ENCODE data around the gene IFITM2. TPM values are rescaled to one million over a fixed set of nuclear protein-coding genes. Genes with fewer than 3 reads are reported as not detected.

The IFITM2 gene
- total and polyA plus RNA-seq, 2 experiments from 2014 or later = 104 to 1,025 TPM

- Histone ChIP-seq H3K27me3 (replicated peaks; ENCODE audit: insufficient read depth) (no peaks in the 10 kb centered on the region), H3K4me3 (no peak overlapping the region), H3K9me2 (ENCODE audit: insufficient read depth) (no peaks in the 10 kb centered on the region), H4K20me1 (ENCODE audit: insufficient read depth) (no peaks in the 10 kb centered on the region), H3F3A (ENCODE audit: insufficient read depth) (no peaks in the 10 kb centered on the region), H3K27ac (no peak overlapping the region), H3K4me2 (ENCODE audit: unreplicated experiment) (no peak overlapping the region), H3K9me3 (ENCODE audit: low read depth) (no peaks in the 10 kb centered on the region), H3K9ac (no peak overlapping the region), H2AFZ (no peak overlapping the region), H3K36me3 (ENCODE audit: low read depth) (no peaks in the 10 kb centered on the region), H3K4me1 (ENCODE audit: insufficient read depth) (no peaks in the 10 kb centered on the region), H3K79me2 (ENCODE audit: insufficient read depth) (no peaks in the 10 kb centered on the region)
- in situ Hi-C loops (cut with MboI) = no loop called here
- 88 to 94% methylated on average over 12 to 13 of the region's 13 CpGs for WGBS, 2 experiments (ENCODE audit: low coverage in 1 of 2, low lambda C conversion rate in 2 of 2, missing lambda C conversion rate in 2 of 2)
- no peak for TF ChIP-seq EZH2phosphoT487 (IDR thresholded peaks at IDR 0.05; ENCODE audit: insufficient read depth, low read depth)
- no peak for TF ChIP-seq EZH2 (IDR thresholded peaks at IDR 0.05; ENCODE audit: insufficient read depth, poor library complexity, severe bottlenecking)
- no peak for DNase-seq
These were observed 16.9 kb upstream of the IFITM2 start for GRCh38 chr11:290621-291231.

GRCh38 chr11:291281-292210 is 16.1 kb upstream of the IFITM2 start:
- no peak for DNase-seq

GRCh38 chr11:292211-293121 is 15.2 kb upstream of the IFITM2 start:
- H3K27ac ChIP-seq = no peak overlapping the region
- no peak overlapping the region for H3K4me2 ChIP-seq (ENCODE audit: unreplicated experiment)
- no peaks in the 10 kb centered on the region for H3K9me3 ChIP-seq (ENCODE audit: low read depth)
- WGBS, 2 experiments (ENCODE audit: low coverage in 1 of 2, low lambda C conversion rate in 2 of 2, missing lambda C conversion rate in 2 of 2) = 91 to 92% methylated on average over 20 to 29 of the region's 29 CpGs
- no peak for TF ChIP-seq EZH2 (IDR thresholded peaks at IDR 0.05; ENCODE audit: insufficient read depth, poor library complexity, severe bottlenecking)
- TF ChIP-seq EZH2phosphoT487 (IDR thresholded peaks at IDR 0.05; ENCODE audit: insufficient read depth, low read depth) = no peak
- no peak overlapping the region for H3K9ac ChIP-seq
- no peaks in the 10 kb centered on the region for H3K79me2 ChIP-seq (ENCODE audit: insufficient read depth)
- H3K36me3 ChIP-seq (ENCODE audit: low read depth) = no peaks in the 10 kb centered on the region
- no peak overlapping the region for H2AFZ ChIP-seq
- no peaks in the 10 kb centered on the region for H3K27me3 ChIP-seq (replicated peaks; ENCODE audit: insufficient read depth)
- H4K20me1 ChIP-seq (ENCODE audit: insufficient read depth) = no peaks in the 10 kb centered on the region
- no peak overlapping the region for H3K4me3 ChIP-seq
- H3K9me2 ChIP-seq (ENCODE audit: insufficient read depth) = no peaks in the 10 kb centered on the region
- H3F3A ChIP-seq (ENCODE audit: insufficient read depth) = no peaks in the 10 kb centered on the region
- no peaks in the 10 kb centered on the region for H3K4me1 ChIP-seq (ENCODE audit: insufficient read depth)
- DNase-seq = no peak
- in situ Hi-C loops (cut with MboI) = no loop called here

More at GRCh38 chr11:291281-292210, 16.1 kb upstream of the IFITM2 start:
- Histone ChIP-seq H3K9ac (no peak overlapping the region), H4K20me1 (ENCODE audit: insufficient read depth) (no peaks in the 10 kb centered on the region), H3K9me3 (ENCODE audit: low read depth) (no peaks in the 10 kb centered on the region), H3K4me2 (ENCODE audit: unreplicated experiment) (no peak overlapping the region), H3K36me3 (ENCODE audit: low read depth) (no peaks in the 10 kb centered on the region), H3F3A (ENCODE audit: insufficient read depth) (no peaks in the 10 kb centered on the region), H3K27me3 (replicated peaks; ENCODE audit: insufficient read depth) (no peaks in the 10 kb centered on the region), H3K9me2 (ENCODE audit: insufficient read depth) (no peaks in the 10 kb centered on the region), H3K4me3 (no peak overlapping the region), H3K4me1 (ENCODE audit: insufficient read depth) (no peaks in the 10 kb centered on the region), H3K27ac (no peak overlapping the region), H3K79me2 (ENCODE audit: insufficient read depth) (no peaks in the 10 kb centered on the region), H2AFZ (no peak overlapping the region)
- in situ Hi-C loops (cut with MboI) = no loop called here
- 87 to 89% methylated on average over 41 to 44 of the region's 44 CpGs for WGBS, 2 experiments (ENCODE audit: low coverage in 1 of 2, low lambda C conversion rate in 2 of 2, missing lambda C conversion rate in 2 of 2)
- TF ChIP-seq EZH2 (IDR thresholded peaks at IDR 0.05; ENCODE audit: insufficient read depth, poor library complexity, severe bottlenecking) = no peak

- in situ Hi-C loops (cut with MboI) = no loop called here
- H4K20me1 ChIP-seq (ENCODE audit: insufficient read depth) = no peaks in the 10 kb centered on the region
- H2AFZ ChIP-seq = no peak overlapping the region
- H3K4me1 ChIP-seq (ENCODE audit: insufficient read depth) = no peaks in the 10 kb centered on the region
- no peak for DNase-seq
- H3K27me3 ChIP-seq (replicated peaks; ENCODE audit: insufficient read depth) = no peaks in the 10 kb centered on the region
- no peaks in the 10 kb centered on the region for H3K79me2 ChIP-seq (ENCODE audit: insufficient read depth)
- H3K9me2 ChIP-seq (ENCODE audit: insufficient read depth) = no peaks in the 10 kb centered on the region
- TF ChIP-seq EZH2phosphoT487 (IDR thresholded peaks at IDR 0.05; ENCODE audit: insufficient read depth, low read depth) = no peak
- no peak for TF ChIP-seq EZH2 (IDR thresholded peaks at IDR 0.05; ENCODE audit: insufficient read depth, poor library complexity, severe bottlenecking)
- H3K9ac ChIP-seq = no peak overlapping the region
- no peak overlapping the region for H3K4me3 ChIP-seq
- H3K4me2 ChIP-seq (ENCODE audit: unreplicated experiment) = no peak overlapping the region
- no peaks in the 10 kb centered on the region for H3K36me3 ChIP-seq (ENCODE audit: low read depth)
- H3K9me3 ChIP-seq (ENCODE audit: low read depth) = no peaks in the 10 kb centered on the region
- H3K27ac ChIP-seq = no peak overlapping the region
- no peaks in the 10 kb centered on the region for H3F3A ChIP-seq (ENCODE audit: insufficient read depth)
- 81 to 83% methylated on average over 13 to 18 of the region's 18 CpGs for WGBS, 2 experiments (ENCODE audit: low coverage in 1 of 2, low lambda C conversion rate in 2 of 2, missing lambda C conversion rate in 2 of 2)
These were observed 14.3 kb upstream of the IFITM2 start for GRCh38 chr11:293271-293851.

All from GM23248 (cell line).